Neuronal stem cell (in vitro differentiated cells): ENCODE results near the gene TMCO4.

ENCODE experiments used
- DNase-seq: peaks from one replicate; pipeline ENCODE4 v3.0.0-alpha.2; 2013; ENCODE audit warnings: low spot score
- H2AFZ ChIP-seq: one replicate; pipeline ENCODE4 v1.6.1; 2013; ENCODE audit warnings: mild to moderate bottlenecking, low read length, inconsistent platforms
- H2AK5ac ChIP-seq: 2 replicates; pipeline ENCODE4 v1.6.1; 2013; ENCODE audit warnings: low read depth, mild to moderate bottlenecking, inconsistent platforms, low read length, moderate library complexity, mixed read lengths
- H2BK120ac ChIP-seq: 2 replicates; pipeline ENCODE4 v1.6.1; 2013; ENCODE audit warnings: low read depth, mild to moderate bottlenecking, inconsistent platforms, low read length, moderate library complexity, mixed read lengths
- H2BK12ac ChIP-seq: one replicate; pipeline ENCODE4 v1.6.1; 2013; ENCODE audit warnings: low read length, inconsistent platforms
- H2BK15ac ChIP-seq: 2 replicates; pipeline ENCODE4 v1.6.1; 2013; ENCODE audit warnings: mild to moderate bottlenecking, low read length, inconsistent platforms, mixed read lengths
- H2BK5ac ChIP-seq: one replicate; pipeline ENCODE4 v1.6.1; 2013; ENCODE audit warnings: inconsistent platforms, mild to moderate bottlenecking, low read length, moderate library complexity
- H3K14ac ChIP-seq: one replicate; pipeline ENCODE4 v1.6.1; 2013; ENCODE audit warnings: low read length, inconsistent platforms
- H3K18ac ChIP-seq: 2 replicates; pipeline ENCODE4 v1.6.1; 2013; ENCODE audit warnings: low read length, inconsistent platforms
- H3K23ac ChIP-seq: 2 replicates; pipeline ENCODE4 v1.6.1; 2013; ENCODE audit warnings: low read depth, mild to moderate bottlenecking, mixed read lengths, low read length, inconsistent platforms; ENCODE audit not compliant: poor library complexity
- H3K27ac ChIP-seq: replicated peaks from 3 replicates; pipeline ENCODE4 v1.5.1; 2013; ENCODE audit warnings: low read length, inconsistent platforms
- H3K27me3 ChIP-seq, 3 experiments: 2 replicates each; pipeline ENCODE4 v1.6.1; 2013; ENCODE audit warnings: low read length in 3 of 3, mild to moderate bottlenecking in 2 of 3, inconsistent platforms in 1 of 3, low read depth in 1 of 3, mixed read lengths in 1 of 3, moderate library complexity in 1 of 3; ENCODE audit not compliant: control insufficient read depth in 3 of 3, insufficient read depth in 3 of 3
- H3K36me3 ChIP-seq, 2 donors: replicated peaks in 1 of 2; 2 replicates each; pipeline ENCODE4 v1.6.1; 2013; ENCODE audit warnings: low read length in 2 of 2; ENCODE audit not compliant: control insufficient read depth in 2 of 2, insufficient read depth in 2 of 2
- H3K4ac ChIP-seq: 2 replicates; pipeline ENCODE4 v1.6.1; 2013; ENCODE audit warnings: inconsistent platforms, mild to moderate bottlenecking, low read length, moderate library complexity
- H3K4me1 ChIP-seq, 2 donors: 1 replicate in 1 of 2; 2 replicates in 1 of 2; pipeline ENCODE4 v1.6.1; 2013; ENCODE audit warnings: low read length in 2 of 2, low read depth in 1 of 2; ENCODE audit not compliant: control insufficient read depth in 2 of 2, insufficient read depth in 1 of 2
- H3K4me2 ChIP-seq: one replicate; pipeline ENCODE4 v1.6.1; 2013; ENCODE audit warnings: mild to moderate bottlenecking, low read length, inconsistent platforms; ENCODE audit not compliant: insufficient read depth, poor library complexity, severe bottlenecking
- H3K4me3 ChIP-seq, 2 donors: 2 replicates each; pipeline ENCODE4 v1.5.1; 2013; ENCODE audit warnings: low read length in 2 of 2, mild to moderate bottlenecking in 2 of 2, inconsistent platforms in 1 of 2, moderate library complexity in 1 of 2
- H3K79me1 ChIP-seq: one replicate; pipeline ENCODE4 v1.6.1; 2013; ENCODE audit warnings: low read depth, mild to moderate bottlenecking, inconsistent platforms, low read length, moderate library complexity
- H3K9ac ChIP-seq: one replicate; pipeline ENCODE4 v1.6.1; 2013; ENCODE audit warnings: mild to moderate bottlenecking, low read depth, low read length, inconsistent platforms; ENCODE audit not compliant: poor library complexity
- H3K9me3 ChIP-seq, 2 donors: replicated peaks in 1 of 2; 2 replicates each; pipeline versions ENCODE3 to v1.6.1; 2013; ENCODE audit warnings: low read length in 2 of 2, mild to moderate bottlenecking in 2 of 2, inconsistent platforms in 1 of 2, low read depth in 1 of 2, mixed read lengths in 1 of 2, moderate library complexity in 1 of 2; ENCODE audit not compliant: control insufficient read depth in 2 of 2, insufficient read depth in 1 of 2
- H4K8ac ChIP-seq: one replicate; pipeline ENCODE4 v1.6.1; 2013; ENCODE audit warnings: low read depth, mild to moderate bottlenecking, inconsistent platforms, low read length, moderate library complexity
- H4K91ac ChIP-seq: one replicate; pipeline ENCODE4 v1.6.1; 2013; ENCODE audit warnings: low read length, low read depth, mild to moderate bottlenecking, inconsistent platforms; ENCODE audit not compliant: poor library complexity
- WGBS, 2 donors: extraction: QIAGEN DNeasy Blood & Tissue Kit; methylation state at CpG; one replicate each; pipeline ENCODE4 v1.1.7; 2013; ENCODE audit warnings: missing lambda C conversion rate in 2 of 2, mixed read lengths in 1 of 2; ENCODE audit not compliant: insufficient read length in 2 of 2, insufficient replicate concordance in 1 of 2; ENCODE audit errors: extremely low coverage in 2 of 2; 5-methylcytosine and 5-hydroxymethylcytosine counted together

Gene TMCO4

DNA sequence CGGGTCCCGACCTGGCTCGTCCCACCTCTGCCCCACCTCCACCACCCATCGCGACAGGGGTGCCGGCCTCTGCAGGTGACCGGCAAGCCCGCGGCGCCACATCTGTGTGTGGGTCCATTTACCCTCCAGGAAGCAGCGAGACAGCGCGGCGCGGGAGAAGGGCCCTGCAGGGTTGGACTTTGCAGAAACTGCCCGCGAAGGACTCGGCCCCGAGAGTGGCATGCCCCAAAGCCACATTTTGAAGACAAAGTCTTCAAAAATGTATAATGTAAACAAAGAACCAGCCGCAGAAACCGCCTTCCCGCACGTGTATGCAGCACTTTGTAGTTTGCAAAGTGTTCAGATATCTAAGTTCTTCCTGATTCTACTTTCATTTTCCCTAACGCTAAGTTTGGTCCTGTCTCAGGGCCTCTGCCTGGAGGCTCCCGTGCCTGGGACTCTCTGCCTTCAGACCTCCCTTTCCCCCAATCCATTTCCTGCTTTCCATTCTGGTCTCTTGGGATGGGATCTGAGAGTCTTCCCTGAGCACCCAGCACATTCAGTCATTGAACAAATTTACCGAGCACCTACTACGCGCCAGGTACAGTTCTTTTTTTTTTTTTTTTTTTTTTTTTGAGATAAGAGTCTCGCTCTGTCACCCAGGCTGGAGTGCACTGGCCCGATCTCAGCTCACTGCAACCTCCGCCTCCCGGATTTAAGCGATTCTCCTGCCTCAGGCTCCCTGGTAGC lies 524 bp upstream of the TMCO4 start:
- H3K36me3 ChIP-seq: no peaks in the 10 kb centered on the region
- peak overlapping the region; percentile 88 for H2AFZ ChIP-seq
- no peak overlapping the region for H4K91ac ChIP-seq
- H3K27ac ChIP-seq: no peak overlapping the region
- H3K18ac ChIP-seq: peak overlapping the region; percentile 90
- peak overlapping the region; percentile 83 for H2BK15ac ChIP-seq
- no peak overlapping the region for H3K4ac ChIP-seq
- no peak overlapping the region for H2BK5ac ChIP-seq
- H3K9ac ChIP-seq: peak overlapping the region; percentile 89
- no peak overlapping the region for H2BK12ac ChIP-seq
- H3K4me1 ChIP-seq: peaks cover 0 to 2% of the 10 kb centered on the region in 2 donors
- WGBS, 2 donors: no CpG with 5 or more reads among the region's 33 CpGs
- H3K4me3 ChIP-seq: peak overlapping the region; percentile 28 to 76
- H3K23ac ChIP-seq: peak overlapping the region; percentile 34
- H3K9me3 ChIP-seq: no peaks in the 10 kb centered on the region
- peak overlapping the region; percentile 89 for H3K4me2 ChIP-seq
- H4K8ac ChIP-seq: peak overlapping the region; percentile 23
- H3K14ac ChIP-seq: peak overlapping the region; percentile 51
- no peak for DNase-seq
- no peak overlapping the region for H2AK5ac ChIP-seq
- H3K27me3 ChIP-seq: peaks cover 0 to 69% (median 28%) of the 10 kb centered on the region in 3 experiments
- no peak overlapping the region for H2BK120ac ChIP-seq
- no peaks in the 10 kb centered on the region for H3K79me1 ChIP-seq

- no peak overlapping the region for H4K8ac ChIP-seq
- DNase-seq: no peak
- WGBS, 2 donors: no CpG with 5 or more reads among the region's 6 CpGs
- H4K91ac ChIP-seq: no peak overlapping the region
- H3K4me1 ChIP-seq: peaks cover 0 to 2% of the 10 kb centered on the region in 2 donors
- no peaks in the 10 kb centered on the region for H3K9me3 ChIP-seq
- H2AK5ac ChIP-seq: no peak overlapping the region
- peaks cover 0 to 59% (median 28%) of the 10 kb centered on the region in 3 experiments for H3K27me3 ChIP-seq
- H3K14ac ChIP-seq: no peak overlapping the region
- H3K23ac ChIP-seq: no peak overlapping the region
- H3K9ac ChIP-seq: no peak overlapping the region
- H3K36me3 ChIP-seq: no peaks in the 10 kb centered on the region
- no peak overlapping the region for H2AFZ ChIP-seq
- H2BK120ac ChIP-seq: no peak overlapping the region
- H3K4me3 ChIP-seq: no peak overlapping the region
- no peak overlapping the region for H3K27ac ChIP-seq
- no peaks in the 10 kb centered on the region for H3K79me1 ChIP-seq
- H3K4me2 ChIP-seq: no peak overlapping the region
- no peak overlapping the region for H2BK12ac ChIP-seq
- no peak overlapping the region for H2BK5ac ChIP-seq
- H2BK15ac ChIP-seq: no peak overlapping the region
- no peak overlapping the region for H3K18ac ChIP-seq
- H3K4ac ChIP-seq: no peak overlapping the region
Measured at GRCh38 chr1:19798486-19799229, 1.1 kb downstream of the TMCO4 start.

DNA sequence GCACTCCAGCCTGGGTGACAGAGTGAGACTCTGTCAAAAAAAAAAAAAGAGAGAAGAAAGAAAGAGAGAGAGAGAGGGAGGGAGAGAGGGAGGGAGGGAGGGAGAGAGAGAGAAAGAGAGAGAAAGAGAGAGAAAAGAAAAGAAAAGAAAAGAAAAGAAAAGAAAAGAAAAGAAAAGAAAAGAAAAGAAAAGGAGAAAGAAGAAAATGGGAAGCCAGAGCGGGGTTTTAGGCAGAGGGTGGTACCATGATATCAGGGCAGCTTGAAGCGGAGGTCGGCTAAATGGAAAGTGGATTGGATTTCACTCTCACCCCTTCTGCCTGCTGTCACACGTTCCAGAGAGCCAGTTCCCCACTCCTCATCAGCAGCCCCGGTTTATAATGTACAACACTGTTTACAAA lies 1.9 kb downstream of the TMCO4 start:
- DNase-seq: no peak
- no peak overlapping the region for H3K9ac ChIP-seq
- no peak overlapping the region for H2BK120ac ChIP-seq
- H3K36me3 ChIP-seq: no peaks in the 10 kb centered on the region
- H4K91ac ChIP-seq: no peak overlapping the region
- H3K4me2 ChIP-seq: no peak overlapping the region
- no peak overlapping the region for H2BK15ac ChIP-seq
- H3K4me3 ChIP-seq: no peak overlapping the region
- H2BK5ac ChIP-seq: no peak overlapping the region
- no peak overlapping the region for H3K14ac ChIP-seq
- no peak overlapping the region for H3K23ac ChIP-seq
- no peak overlapping the region for H3K18ac ChIP-seq
- H3K27ac ChIP-seq: no peak overlapping the region
- no peaks in the 10 kb centered on the region for H3K79me1 ChIP-seq
- H2BK12ac ChIP-seq: no peak overlapping the region
- WGBS, 2 donors: no CpG with 5 or more reads among the region's 5 CpGs
- no peak overlapping the region for H3K4ac ChIP-seq
- no peaks in the 10 kb centered on the region for H3K9me3 ChIP-seq
- H2AK5ac ChIP-seq: no peak overlapping the region
- H4K8ac ChIP-seq: no peak overlapping the region
- peaks cover 0 to 54% (median 28%) of the 10 kb centered on the region in 3 experiments for H3K27me3 ChIP-seq
- H3K4me1 ChIP-seq: peaks cover 0 to 2% of the 10 kb centered on the region in 2 donors
- no peak overlapping the region for H2AFZ ChIP-seq

- no peaks in the 10 kb centered on the region for H3K9me3 ChIP-seq
- H3K14ac ChIP-seq: no peak overlapping the region
- peaks cover 0 to 2% of the 10 kb centered on the region in 2 donors for H3K4me1 ChIP-seq
- H3K4me2 ChIP-seq: no peak overlapping the region
- WGBS, 2 donors: no CpG with 5 or more reads among the region's 4 CpGs
- H3K9ac ChIP-seq: no peak overlapping the region
- no peak overlapping the region for H2BK5ac ChIP-seq
- H3K23ac ChIP-seq: no peak overlapping the region
- H3K4me3 ChIP-seq: no peak overlapping the region
- H3K18ac ChIP-seq: no peak overlapping the region
- H2BK15ac ChIP-seq: no peak overlapping the region
- H2AFZ ChIP-seq: no peak overlapping the region
- no peak overlapping the region for H2AK5ac ChIP-seq
- no peak overlapping the region for H2BK120ac ChIP-seq
- no peak overlapping the region for H3K27ac ChIP-seq
- H3K79me1 ChIP-seq: no peaks in the 10 kb centered on the region
- peaks cover 0 to 25% (median 11%) of the 10 kb centered on the region in 3 experiments for H3K27me3 ChIP-seq
- H4K8ac ChIP-seq: no peak overlapping the region
- H3K4ac ChIP-seq: no peak overlapping the region
- no peak overlapping the region for H2BK12ac ChIP-seq
- no peak overlapping the region for H4K91ac ChIP-seq
- no peaks in the 10 kb centered on the region for H3K36me3 ChIP-seq
- DNase-seq: no peak
Measured at GRCh38 chr1:19794583-19794982, 5.1 kb downstream of the TMCO4 start.
